Activated T-cell treated with anti-CD3 and anti-CD28 coated beads, Interleukin-2, amount 50 U/mL, for 1 hour (primary cell): Measurements from ENCODE around the gene MAN1A2.
"Not testable (repeated sequence)": the region's sequence is repeated elsewhere in the genome, so short reads cannot be mapped to it uniquely, and the experiment has no call there.

Experiments
- DNase-seq: peaks from one replicate; pipeline ENCODE4 v3.0.0-alpha.2; 2020

MAN1A2 gene

DNA sequence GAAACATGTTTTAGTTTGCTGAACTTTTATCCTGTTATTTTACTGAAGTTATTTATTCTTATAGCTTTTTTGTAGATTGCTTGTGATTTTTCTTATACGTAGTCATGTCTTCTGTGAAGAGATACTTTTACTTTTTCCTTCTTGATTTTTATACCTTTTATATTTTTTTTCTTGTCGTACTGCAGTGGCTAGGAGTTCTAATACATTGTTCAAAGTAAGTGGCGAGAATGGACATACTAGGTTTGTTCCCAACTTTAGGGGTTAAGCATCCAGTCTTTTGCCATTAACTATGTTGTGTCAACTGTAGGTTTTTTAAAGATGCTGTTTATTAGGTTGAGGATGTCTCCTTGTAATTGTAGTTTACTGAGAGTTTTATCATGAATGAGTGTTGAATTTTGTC, 36.3 kb downstream of the MAN1A2 start:
- DNase-seq, result no peak

DNA sequence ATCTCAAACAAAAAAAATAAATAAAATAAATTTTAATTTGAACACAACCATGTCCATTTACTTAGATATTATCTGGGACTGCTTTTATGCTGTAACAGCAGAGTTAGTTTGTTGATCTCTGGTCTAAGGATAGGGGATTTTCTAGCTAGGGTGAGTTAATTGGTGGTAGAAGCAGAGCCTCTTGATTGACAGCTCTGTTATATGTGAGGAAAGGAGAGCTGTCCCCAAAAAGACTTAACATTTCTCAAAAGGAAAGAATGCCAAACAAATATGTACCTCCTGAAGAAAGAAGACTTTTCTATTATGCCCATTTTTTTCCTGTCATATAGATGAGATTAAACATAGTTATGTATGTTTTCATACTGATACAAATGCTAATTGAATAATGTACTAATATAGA, 37.8 kb downstream of the MAN1A2 start:
- DNase-seq, result no peak

DNA sequence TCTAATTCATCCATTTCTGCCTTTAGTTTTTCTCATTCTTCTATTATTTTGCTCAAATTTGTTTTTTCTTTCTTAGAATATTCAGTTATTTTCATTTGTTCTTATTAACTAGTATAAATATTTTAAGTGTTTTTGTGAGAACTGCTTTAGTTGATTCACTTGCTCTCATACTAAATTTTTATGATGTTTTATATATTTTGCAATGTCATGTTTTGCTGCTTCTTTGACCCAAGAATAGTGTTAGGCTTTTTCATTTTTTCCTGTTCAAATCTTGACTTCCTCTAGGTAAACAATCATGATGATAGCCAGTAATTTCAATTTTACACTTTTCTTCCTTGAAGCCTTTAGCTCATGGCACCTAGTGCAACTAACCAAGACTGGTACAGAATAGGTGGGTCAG, 45.2 kb downstream of the MAN1A2 start:
- DNase-seq, result no peak

DNA sequence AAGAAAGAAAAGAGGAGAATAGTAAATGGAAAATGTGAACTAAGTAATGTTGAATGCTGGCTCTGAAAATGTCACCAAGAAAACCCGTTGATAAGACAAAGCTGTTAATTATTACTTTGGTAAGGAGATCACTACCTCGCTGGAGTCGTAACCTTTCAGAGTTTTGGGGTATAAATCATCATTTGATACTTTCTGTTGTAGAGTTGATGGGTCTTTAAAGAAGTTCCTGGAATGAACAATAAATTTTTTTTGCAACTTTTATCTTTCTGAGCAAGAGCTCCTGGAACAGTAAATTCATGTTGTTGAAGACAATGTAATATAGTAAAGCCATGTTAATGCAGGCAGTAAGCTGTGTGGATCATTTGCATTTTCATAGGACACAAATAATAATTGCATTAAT, 46.2 kb downstream of the MAN1A2 start:
- DNase-seq, result no peak

DNA sequence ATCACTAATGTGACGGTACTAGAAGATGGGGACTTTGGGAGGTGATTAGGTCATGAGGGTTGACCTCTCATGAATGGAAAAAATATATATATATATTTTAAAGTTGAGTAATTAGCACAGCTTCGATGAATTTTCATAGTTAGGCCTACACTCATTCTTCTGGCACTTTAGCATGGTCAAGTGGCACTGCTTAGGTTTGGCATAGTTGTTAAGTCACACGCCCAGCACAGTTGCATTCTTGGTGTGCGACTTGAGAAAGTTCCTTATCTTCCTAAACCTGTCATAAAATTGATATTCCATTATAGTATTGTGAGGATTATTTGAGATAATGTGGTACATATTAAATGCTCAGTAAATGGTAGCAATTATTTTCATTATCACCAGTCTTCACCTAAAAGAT, 47.7 kb downstream of the MAN1A2 start:
- DNase-seq, result no peak

DNA sequence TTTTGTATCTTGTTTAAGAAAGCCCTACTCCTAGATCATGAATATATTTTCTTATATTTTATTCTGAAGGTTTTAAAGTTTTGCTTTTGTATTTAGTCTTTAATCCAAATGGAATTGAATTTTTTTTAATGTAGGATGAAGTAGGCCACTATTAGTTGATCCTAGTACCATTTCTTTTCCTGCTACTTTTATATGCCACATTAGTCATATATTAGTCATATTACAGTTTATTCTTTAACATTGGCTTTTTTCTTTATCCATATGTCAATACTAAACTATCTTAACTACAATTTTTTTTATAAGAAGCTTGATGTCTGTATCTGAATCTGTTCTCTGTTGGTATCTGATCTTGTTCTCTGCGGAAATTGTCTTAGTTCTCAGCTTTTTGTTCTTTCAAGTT, 48.8 kb downstream of the MAN1A2 start:
- no peak for DNase-seq

DNA sequence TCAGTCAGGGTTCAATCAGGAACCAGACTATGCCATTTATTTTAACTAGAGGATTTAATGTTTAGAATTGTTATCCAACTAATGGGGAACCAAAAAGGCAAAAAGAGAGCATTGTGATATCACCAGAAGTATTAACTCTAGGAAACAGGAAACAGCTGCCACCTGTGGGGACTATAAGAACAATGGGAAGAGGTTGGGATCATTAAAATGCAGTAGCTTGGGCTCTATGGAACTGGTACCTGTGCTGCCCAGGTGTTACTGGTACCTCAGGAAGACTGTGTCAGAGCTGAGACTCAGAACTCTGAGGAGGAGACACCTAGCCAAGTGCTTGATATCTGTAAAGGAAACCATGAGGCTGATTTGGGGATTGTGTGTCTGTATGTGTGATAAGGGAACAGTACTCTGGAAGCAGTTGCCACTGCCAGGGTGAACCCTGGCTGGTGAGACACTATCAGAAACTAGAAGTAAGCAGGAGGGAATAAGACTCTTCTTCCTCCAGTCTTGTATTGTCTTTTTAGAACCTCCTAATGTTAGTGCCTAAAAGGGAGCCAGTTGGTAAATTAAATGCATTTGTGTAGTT, 49.4 kb downstream of the MAN1A2 start:
- DNase-seq, result no peak

DNA sequence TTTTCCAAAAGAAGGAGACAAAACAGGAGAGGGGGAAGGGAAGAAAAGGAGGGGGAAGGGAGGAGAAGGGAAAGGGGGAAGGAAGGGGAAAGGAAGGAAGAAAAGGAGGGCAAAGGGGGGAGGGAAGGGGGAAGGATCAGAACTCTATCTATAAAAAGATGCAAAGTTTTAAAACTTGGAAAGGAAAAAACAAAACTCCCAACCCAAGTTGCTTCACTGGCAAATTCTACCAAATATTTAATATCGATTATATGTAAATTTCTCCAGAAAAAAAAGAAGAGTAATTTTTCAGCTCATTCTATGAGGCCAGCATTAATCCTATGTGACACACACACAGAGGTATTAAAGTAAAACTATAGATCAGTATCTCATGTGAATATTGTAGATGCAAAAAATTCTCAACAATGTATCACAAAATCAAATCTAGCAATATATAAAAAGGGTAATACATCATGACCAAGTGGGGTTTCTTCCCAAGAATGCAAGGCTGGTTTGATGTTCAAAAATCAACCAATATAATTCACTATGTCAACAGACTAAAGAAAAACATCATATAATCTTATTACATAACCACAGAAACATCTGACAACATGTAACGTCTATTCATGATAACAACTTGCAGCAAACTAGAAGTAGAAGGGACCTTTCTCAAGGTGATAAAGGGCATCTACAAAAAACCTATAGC, 57.9 kb downstream of the MAN1A2 start:
- DNase-seq, result no peak

DNA sequence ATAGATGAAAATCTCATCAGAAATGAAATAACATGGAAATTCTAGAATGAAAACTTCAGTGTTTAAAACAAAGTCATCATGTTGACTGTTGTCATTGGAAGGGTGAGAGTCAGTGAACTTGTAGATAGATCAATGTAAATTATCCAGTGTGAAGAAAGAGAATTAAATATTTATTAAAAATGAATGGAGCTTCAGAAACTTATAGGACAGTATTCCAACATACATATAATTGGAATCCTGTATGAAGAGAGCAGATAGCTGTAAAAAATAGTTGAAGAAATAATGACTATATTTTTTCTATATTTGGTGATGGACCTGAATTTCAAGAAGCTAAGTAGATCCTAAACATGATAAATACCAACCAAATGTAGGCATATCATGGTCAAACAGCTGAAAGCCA, 60.0 kb downstream of the MAN1A2 start:
- no peak for DNase-seq

DNA sequence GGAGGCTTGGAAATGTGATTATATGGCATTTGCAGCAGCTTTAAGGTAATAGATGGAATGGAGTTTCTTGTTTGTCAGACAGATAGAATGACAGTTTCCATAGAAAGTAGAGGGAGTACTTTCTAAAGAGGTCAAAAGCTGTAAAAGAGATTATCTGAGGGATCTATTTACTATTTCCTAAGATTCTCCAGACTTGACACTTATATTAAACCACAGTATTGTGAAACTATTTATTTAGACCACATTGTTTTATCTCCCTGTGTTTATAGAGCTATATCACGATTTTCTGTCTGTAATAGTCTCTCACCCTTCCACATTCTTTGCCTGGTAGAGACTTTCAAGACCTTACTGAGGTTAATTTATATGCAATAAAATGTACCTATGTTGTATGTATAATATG, 66.7 kb downstream of the MAN1A2 start:
- DNase-seq, result no peak

DNA sequence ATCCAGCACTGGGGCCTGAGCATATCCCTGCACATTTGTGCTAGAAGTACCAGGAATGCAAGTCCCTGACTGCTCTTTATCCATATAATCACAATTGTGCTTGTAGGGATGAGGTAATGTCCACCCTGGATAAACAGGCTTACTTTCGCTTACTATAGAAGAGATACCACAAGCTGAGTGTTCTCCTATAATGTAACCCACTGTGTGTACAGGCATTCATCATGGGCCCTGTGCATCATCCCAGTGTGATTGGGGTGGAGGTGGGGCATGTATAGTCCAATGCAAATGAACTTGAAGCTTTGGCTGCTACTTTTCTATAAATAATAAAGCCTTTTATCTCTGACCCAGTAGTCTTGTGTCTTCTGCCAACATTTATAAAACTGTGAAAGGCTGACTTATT, 69.3 kb downstream of the MAN1A2 start:
- DNase-seq, result no peak

DNA sequence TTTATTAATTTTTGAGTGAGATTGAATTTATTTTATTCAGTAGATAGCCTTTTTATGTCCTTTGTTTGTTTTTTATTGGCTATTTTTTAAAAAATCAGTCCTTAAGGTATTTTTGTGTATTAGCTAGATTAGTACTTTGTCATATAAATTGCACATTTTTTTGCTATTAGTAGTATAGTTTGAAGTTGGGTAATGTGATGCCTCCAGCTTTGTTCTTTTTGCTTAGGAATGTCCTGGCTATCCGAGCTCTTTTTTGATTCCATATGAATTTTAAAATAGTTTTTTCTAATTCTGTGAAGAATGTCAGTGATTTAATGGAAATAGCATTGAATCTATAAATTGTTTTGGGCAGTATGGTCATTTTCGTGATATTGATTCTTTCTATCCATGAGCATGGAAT, 80.4 kb downstream of the MAN1A2 start:
- DNase-seq, result no peak

DNA sequence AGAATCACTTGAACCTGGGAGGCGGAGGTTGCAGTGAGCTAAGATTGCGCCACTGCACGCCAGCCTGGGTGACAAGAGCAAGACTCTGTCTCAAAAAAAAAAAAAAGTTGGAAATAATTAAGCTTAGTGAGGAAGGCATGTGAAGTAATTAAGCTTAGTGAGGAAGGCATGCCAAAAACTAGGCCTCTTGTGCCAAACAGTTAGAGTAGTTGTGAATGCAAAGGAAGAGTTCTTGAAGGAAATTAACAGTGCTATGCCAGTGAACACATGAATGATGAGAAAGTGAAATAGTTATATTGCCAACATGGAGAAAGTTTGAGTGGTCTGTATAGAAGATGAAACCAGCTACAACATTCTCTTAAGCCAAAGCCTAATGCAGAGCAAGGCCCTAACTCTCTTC, 85.0 kb downstream of the MAN1A2 start:
- DNase-seq, result no peak

DNA sequence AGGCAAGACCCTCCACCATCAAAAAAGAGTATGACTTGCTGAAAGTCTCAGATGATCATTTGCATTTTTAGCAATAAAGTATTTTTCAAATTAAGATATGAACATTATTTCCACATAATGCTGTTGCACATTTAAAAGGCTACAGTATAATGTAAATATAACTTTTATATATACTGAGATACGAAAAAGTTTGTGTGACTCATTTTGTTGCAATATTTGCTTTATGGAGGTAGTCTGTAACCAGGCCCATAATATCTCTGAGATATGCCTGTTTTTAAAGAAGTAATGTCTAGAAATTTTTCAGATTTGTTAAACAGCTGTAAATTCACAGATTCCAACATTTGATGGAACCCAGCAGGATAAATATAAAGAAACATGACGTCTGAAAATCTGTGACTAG, 86.7 kb downstream of the MAN1A2 start:
- no peak for DNase-seq

DNA sequence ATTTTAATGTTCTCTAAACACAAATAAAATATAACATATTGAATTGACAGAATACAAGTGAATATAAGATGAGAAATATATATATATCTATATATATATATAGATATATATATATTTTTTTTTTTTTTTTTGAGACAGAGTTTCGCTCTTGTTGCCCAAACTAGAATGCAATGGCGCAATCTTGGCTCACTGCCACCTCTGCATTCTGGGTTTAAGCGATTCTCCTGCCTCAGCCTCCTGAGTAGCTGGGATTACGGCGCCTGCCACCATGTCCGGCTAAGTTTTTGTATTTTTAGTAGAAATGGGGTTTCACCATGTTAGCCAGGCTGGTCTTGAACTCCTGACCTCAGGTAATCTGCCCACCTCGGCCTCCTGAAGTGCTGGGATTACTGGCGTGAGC, 91.2 kb downstream of the MAN1A2 start:
- DNase-seq, result not testable (repeated sequence)

DNA sequence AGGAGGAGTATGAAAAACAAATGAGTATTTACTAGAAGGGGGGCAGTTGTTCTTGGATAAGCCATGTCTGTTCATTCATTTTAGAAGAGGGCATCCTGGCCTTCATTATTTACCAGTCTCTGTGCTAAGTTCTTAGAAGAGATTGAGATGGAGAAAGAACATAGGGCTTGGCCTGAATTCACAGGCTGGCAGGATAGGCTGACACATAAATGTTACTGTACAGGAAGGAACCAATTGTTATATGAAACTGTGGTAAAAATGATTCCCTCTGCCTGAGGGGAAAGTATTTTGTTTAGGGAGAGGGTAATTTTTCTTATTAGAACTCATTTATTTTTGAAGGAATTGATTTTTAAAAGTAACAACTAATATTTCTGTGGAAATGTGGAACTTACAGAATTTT, 99.5 kb downstream of the MAN1A2 start:
- no peak for DNase-seq

DNA sequence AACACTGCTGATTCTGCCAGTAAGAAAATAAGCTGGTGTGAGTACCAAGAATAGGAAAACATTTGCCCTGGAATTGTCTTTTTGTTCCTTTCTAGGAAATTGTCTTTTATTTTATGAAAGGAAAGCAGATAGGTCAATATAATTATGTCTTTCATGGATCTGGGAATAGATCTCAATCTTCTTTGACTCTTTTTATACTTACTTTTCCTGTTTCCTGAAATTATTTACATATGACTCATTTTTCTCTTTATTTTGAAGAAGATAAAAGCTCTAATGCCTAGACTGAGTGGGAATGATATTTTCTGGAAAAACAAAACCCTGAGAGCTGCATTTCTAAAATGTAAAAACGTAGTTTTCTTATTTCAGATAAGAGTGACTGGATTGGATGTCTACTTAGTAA, 100.1 kb downstream of the MAN1A2 start:
- no peak for DNase-seq

DNA sequence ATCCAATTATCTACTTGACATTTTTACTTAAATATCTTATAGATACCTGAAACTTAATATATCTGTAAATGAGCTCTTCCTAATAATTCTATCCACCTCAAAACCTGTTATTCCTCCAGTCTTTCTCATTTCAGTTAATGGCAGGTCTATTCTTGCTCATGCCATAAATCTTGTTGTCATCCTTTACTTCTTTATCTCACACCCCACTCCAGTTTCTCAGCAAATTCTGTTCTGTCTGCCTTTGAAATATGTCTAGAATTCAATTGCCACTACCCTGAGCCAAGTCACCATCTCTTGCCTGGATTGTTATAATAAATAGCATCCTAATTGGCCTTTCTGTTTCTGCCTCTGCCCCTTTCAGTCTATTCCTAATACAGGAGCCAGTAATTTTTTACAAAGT, 105.8 kb downstream of the MAN1A2 start:
- DNase-seq, result no peak

DNA sequence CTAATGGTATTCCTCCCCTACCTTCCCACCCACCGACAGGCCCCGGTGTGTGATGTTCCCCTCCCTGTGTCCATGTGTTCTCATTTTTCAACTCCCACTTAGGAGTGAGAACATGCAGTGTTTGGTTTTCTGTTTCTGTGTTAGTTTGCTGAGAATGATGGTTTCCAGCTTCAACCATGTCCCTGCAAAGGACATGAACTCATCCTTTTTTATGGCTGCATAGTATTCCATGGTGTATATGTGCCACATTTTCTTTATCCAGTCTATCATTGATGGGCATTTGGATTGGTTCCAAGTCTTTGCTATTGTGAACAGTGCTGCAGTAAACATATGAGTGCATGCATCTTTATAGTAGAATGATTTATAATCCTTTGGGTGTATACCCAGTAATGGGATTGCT, 108.2 kb downstream of the MAN1A2 start:
- DNase-seq, result not testable (repeated sequence)

DNA sequence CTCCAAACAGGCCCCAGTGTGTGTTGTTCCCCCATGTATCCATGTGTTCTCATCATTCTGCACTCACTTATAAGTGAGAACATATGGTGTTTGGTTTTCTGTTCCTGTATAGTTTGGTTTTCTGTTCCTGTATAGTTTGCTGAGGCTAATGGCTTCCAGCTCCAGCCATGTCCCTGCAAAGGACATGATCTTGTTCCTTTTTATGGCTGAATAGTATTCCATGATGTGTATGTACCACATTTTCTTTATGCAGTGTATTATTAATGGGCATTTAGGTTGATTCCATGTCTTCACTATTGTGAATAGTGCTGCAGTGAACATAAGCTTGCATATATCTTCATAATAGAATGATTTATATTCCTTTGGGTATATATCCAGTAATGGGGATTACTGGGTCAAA, 111.8 kb downstream of the MAN1A2 start:
- no peak for DNase-seq

DNA sequence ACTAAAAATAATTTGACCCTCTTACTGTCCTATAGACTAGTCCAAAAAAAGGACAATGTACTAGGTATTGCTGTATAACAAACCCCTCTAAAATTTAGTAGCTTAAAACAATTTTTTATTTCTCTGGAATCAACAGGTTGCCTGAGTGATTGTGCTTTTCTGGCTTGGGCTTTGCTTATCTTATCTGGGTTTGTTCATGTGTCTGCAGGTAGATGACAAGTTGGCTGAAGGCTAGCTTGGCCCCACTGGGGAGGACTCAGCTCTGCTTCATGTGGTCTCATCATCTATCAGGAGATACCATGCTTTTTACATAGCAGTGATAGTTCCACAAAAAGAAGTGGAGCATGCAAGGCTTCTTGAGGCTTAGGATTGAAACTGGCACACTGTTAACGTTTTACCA, 114.2 kb downstream of the MAN1A2 start:
- no peak for DNase-seq

DNA sequence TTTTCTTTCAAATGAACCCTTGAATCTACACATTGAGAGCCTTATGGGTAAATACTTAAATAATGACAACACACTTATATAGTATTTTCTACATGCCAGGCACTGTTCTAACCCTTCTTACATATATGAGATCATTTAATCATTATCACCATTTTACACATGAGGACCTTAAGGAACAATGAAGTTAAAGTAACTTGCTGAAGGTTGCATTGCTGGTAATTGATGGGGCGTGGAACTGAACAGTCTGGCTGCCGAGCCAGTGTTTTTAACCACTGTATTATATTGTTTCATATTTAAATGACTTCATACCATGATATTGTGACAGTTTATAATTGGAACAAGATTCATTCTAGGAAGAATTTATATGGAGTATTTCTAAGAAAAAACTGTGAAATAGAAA, 126.7 kb downstream of the MAN1A2 start:
- DNase-seq, result no peak

DNA sequence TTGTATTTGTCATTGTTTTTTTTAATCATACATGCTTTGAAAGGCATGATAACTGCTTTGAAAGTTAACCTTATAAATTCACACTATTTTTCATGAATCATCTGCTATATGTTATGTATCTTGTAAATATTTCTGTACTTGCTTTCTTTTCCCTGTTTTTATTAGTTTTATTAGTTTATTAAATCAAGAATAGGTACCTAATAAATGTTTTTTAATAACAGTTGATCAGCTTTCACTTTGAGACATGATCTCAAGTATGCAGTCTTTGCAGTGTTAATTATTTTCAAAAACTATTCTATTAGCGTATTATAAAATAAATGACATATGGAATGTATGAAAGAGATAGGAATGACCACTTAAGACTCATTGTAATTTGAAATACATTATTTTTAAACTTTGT, 127.8 kb downstream of the MAN1A2 start:
- DNase-seq, result no peak

DNA sequence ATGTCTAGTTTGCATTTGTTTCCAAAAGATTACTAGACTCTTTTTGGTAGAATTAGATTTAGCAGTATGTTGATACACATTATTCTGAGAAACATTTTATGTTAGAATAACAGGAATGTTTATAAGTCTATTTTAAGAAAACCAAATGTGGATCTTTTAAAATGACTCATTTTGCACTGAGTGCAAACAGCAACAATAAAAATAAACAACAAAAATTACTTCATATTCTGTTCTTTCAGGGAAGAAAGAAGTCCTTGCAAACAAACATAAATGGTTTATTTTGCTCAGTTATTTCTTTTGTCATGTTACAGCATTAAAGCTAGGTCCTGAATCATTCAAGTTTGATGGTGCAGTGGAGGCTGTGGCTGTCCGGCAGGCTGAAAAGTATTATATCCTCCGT, 131.8 kb downstream of the MAN1A2 start:
- DNase-seq, result no peak

DNA sequence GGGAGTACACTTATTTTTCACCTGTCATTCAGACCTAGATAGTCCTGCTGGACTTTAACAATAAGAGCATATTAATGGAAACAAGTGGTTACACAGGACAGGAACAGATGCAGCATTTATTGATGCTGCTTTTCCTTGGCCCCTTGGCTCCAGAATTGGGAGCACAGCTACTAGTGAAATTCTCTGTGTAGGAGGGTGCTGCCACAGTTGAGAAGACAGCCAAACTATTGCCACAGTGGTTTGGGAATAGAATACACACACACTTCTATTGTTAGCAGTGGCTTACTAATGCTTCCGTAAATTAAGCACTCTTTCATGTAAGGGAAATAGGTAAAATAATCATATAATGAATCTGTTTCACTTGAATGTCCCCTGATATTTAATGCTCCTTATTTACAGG, 133.3 kb downstream of the MAN1A2 start:
- no peak for DNase-seq
